ENCODE data around the gene C22orf23. TPM values are rescaled to one million over a fixed set of nuclear protein-coding genes. Genes with fewer than 3 reads are reported as not detected.

Gene C22orf23
- total and polyA plus RNA-seq, 7 donors = 0.15 to 0.36 TPM; not detected in 5

DNA sequence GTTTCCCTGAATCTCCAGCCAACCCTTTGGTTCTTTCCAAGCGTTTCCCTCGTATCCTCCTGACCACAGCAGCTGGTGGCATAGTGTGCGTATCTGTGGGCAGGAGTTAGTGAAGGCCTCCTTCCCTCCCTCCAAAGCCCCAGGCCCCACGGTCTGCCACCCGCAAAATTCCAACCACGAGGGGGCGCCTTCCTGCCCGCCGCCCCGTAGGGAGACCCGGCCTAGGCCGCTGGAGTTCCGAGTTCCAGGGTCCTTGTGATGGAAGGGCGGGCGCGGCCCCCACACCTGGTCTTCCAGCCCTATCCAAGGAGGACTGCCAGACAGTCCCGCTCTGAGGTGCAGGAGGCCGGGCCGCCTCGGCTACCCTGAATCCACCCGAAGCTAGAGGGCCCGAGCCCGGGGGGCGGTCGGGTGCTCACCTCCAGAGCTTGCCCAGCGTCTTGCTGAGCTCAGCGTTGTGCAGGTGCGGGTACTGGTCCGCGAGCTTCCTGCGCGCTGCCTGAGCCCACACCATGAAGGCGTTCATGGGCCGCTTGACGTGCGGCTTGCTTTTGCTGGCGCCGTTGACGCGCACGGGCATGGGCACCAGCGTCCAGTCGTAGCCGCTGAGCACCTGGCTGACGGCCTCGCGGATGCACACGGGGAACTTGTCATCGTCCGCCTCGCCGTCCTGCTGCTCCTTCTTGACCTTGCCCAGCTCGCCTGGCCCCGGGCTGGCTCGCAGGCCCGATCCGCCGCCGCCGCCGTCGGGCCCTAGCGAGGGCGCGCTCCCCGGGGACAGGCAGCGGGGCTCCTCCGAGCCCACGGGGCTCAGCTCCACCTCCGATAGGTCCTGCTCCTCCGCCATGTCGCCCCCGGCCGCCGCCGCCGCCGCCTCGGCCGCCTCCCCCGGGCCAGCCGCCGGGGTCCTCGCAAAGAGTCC, 29.8 kb upstream of the C22orf23 start:
- intact Hi-C loops (cut with DNase I) = no loop called here

DNA sequence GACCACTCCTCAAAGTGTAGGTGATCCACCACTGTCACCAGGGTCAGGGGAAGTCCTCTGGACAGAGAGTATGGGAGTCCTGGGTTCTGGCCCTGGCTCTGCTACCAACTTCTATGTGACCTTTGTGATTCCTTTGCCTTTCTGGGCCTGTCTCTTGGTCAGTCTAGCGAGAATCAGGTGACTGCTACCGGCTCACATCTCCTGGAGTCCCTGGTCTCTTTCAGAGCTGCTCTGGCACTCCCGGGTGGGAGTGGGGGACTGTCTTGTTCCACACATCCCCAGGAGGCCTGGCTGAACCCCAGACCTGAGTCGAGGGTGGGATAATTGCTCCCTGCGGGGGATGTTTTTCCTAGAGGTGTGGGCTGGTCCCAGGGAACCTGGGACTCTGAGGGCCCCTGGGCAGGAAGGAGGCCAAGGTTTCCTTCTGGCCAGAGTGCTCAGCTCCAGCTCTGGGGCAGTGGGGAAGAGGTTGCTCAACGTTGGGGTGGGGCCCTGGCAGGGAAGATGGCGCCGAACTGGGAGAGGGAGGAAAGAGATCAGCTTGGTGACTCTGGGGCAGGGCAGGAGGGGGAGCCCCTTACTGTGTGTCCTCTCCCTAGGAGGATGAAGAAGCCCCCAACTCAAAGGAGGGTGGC, 28.9 kb upstream of the C22orf23 start:
- intact Hi-C loops (cut with DNase I) = no loop called here
- H3K4me1 ChIP-seq = no peaks in the 10 kb centered on the region
- H3K27ac ChIP-seq = peak overlapping the region; percentile 5 to 57 (median 47)
- H3K36me3 ChIP-seq = no peaks in the 10 kb centered on the region
- TF ChIP-seq EP300 (IDR thresholded peaks at IDR 0.05) (no peak), POLR2A (IDR thresholded peaks at IDR 0.05) (no peak), POLR2AphosphoS5 (IDR thresholded peaks at IDR 0.05) (no peak)
- TF ChIP-seq, protein P1, sequence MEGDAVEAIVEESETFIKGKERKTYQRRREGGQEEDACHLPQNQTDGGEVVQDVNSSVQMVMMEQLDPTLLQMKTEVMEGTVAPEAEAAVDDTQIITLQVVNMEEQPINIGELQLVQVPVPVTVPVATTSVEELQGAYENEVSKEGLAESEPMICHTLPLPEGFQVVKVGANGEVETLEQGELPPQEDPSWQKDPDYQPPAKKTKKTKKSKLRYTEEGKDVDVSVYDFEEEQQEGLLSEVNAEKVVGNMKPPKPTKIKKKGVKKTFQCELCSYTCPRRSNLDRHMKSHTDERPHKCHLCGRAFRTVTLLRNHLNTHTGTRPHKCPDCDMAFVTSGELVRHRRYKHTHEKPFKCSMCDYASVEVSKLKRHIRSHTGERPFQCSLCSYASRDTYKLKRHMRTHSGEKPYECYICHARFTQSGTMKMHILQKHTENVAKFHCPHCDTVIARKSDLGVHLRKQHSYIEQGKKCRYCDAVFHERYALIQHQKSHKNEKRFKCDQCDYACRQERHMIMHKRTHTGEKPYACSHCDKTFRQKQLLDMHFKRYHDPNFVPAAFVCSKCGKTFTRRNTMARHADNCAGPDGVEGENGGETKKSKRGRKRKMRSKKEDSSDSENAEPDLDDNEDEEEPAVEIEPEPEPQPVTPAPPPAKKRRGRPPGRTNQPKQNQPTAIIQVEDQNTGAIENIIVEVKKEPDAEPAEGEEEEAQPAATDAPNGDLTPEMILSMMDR (IDR thresholded peaks at IDR 0.05) = no peak
- WGBS, 2 donors = 83 to 88% methylated on average over 8 of the region's 8 CpGs
- no peak for DNase-seq
- no peaks in the 10 kb centered on the region for H3K27me3 ChIP-seq
- no peaks in the 10 kb centered on the region for H3K9me3 ChIP-seq
- peak overlapping the region; percentile 25 to 42 (median 31) for H3K4me3 ChIP-seq

More for the DNA sequence above, 29.8 kb upstream of the C22orf23 start:
- Histone ChIP-seq H3K9me3 (no peaks in the 10 kb centered on the region), H3K4me1 (no peaks in the 10 kb centered on the region), H3K27me3 (no peaks in the 10 kb centered on the region), H3K4me3 (peak overlapping the region; percentile 25 to 42 (median 31)), H3K36me3 (no peaks in the 10 kb centered on the region), H3K27ac (peak overlapping the region; percentile 5 to 57 (median 56))
- DNase-seq = no peak
- TF ChIP-seq EP300 (IDR thresholded peaks at IDR 0.05) = no peak
- TF ChIP-seq, protein P1 (IDR thresholded peaks at IDR 0.05) = peak in 1 of 4 experiments; percentile 27
- no peak for TF ChIP-seq POLR2AphosphoS5 (IDR thresholded peaks at IDR 0.05)
- no peak for TF ChIP-seq POLR2A (IDR thresholded peaks at IDR 0.05)
- 80 to 91% methylated on average over 84 of the region's 84 CpGs for WGBS, 2 donors

DNA sequence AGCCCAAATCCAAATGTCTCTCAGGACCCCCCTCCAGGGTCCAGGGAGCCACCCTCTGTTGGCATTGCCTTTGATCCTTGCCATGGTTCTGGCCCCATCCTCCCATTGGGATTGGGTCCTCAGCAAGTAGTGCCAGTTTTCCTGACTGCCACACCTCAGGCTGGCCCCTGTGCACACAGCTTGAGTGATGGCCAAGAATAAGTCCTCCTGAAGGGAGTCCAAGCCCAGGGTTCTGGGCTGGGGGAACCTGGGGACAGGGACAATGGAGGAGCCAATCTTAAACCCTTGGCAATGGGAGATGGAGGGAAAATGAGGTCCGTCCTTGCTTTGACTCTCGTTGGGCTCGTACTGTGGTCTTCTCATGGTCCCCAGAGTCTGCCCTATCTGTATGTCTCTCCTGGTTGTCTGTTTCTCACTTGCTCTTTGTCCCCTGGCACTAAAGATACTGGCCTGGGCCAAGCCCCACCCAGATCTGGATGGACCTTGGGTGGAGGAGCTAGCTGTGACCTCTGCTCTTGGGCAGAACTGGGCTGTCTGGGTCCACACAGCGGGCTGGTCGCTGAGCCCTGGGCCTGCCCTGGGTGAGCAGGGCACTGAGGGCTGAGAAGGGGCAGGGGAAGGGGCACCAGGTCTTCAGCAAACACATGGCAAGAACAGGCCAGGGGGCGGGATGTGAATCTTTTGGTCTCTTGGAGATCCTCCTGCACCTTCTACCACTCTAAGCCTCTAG, 28.0 kb upstream of the C22orf23 start:
- Histone ChIP-seq H3K27me3 (no peaks in the 10 kb centered on the region), H3K9me3 (no peaks in the 10 kb centered on the region), H3K4me1 (no peaks in the 10 kb centered on the region), H3K27ac (peak overlapping the region; percentile 7 to 57 (median 47)), H3K4me3 (peak overlapping the region; percentile 8 to 42 (median 30)), H3K36me3 (no peaks in the 10 kb centered on the region)
- WGBS, 2 donors = 85 to 91% methylated on average over 6 of the region's 6 CpGs
- no peak for DNase-seq
- TF ChIP-seq POLR2AphosphoS5 (IDR thresholded peaks at IDR 0.05) (no peak), EP300 (IDR thresholded peaks at IDR 0.05) (no peak), POLR2A (IDR thresholded peaks at IDR 0.05) (no peak)
- TF ChIP-seq, protein P1 (IDR thresholded peaks at IDR 0.05) = no peak
- intact Hi-C loops (cut with DNase I) = no loop called here

DNA sequence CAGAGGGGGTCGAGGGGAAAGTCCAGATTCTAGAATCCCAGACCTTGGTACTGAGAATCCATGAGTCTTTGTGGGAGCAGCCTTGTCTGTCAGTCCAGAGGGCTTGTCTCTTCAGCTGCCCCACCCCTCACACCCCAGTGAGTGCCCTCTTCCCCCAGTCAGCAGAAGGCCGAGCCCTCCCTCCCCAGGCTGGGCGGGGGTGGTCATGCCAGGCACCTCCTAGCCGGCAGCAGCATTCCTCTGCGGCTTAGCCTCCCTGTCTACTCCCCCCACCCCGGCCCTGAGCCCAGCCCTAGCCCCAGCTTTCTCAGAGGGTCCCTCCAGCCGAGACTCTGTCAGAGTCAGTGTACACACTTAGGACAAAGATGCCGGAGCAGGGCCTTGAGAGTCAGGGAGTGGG, 26.4 kb upstream of the C22orf23 start:
- no peak for DNase-seq
- peaks cover 0 to 8% (median 3%) of the 10 kb centered on the region in 4 donors for H3K36me3 ChIP-seq
- H3K4me1 ChIP-seq = no peaks in the 10 kb centered on the region
- H3K27me3 ChIP-seq = no peaks in the 10 kb centered on the region
- TF ChIP-seq POLR2AphosphoS5 (IDR thresholded peaks at IDR 0.05) = peak in 1 of 4 donors; percentile 34
- TF ChIP-seq, protein P1 (IDR thresholded peaks at IDR 0.05) = no peak
- no peaks in the 10 kb centered on the region for H3K9me3 ChIP-seq
- WGBS, 2 donors = 84 to 85% methylated on average over 8 of the region's 8 CpGs
- intact Hi-C loops (cut with DNase I) = no loop called here
- peak overlapping the region in 2 of 4 donors; percentile 25 to 35 for H3K27ac ChIP-seq
- peak overlapping the region in 3 of 4 donors; percentile 22 to 42 (median 36) for H3K4me3 ChIP-seq
